HG02840 (cell line): Measurements from ENCODE around the gene MRPL42.
"Not testable (repeated sequence)": the region's sequence is repeated elsewhere in the genome, so short reads cannot be mapped to it uniquely, and the experiment has no call there.

Source experiments
- ATAC-seq: cut with Tn5 transposase; IDR thresholded peaks from one replicate; pipeline ENCODE4 v1.9.1; 2021; ENCODE audit warnings: mild to moderate bottlenecking, moderate library complexity, moderate number of reproducible peaks; ENCODE audit not compliant: unreplicated experiment, low FRiP score

Gene MRPL42

GRCh38 chr12:93497456-93497855 is 30.1 kb downstream of the MRPL42 start:
- ATAC-seq: no peak

DNA sequence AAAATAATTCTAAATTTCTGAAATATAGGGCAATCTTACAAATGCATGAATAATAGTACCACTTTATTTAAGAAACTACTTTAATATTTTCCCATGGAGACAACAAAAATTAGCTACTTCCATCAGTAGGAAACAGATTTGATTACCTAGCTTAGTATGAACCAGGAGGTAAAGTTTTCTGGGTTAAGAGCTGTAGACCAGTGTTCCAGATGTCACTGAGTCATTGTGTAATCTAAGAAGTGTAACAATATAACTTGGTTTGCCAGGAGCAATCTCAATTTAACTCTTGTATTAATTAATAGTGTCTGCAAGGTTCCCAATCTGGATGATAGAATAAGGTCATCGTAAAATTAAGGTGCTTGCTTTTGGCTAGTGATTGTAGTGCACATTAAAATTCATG is 31.5 kb downstream of the MRPL42 start:
- not testable (repeated sequence) for ATAC-seq

DNA sequence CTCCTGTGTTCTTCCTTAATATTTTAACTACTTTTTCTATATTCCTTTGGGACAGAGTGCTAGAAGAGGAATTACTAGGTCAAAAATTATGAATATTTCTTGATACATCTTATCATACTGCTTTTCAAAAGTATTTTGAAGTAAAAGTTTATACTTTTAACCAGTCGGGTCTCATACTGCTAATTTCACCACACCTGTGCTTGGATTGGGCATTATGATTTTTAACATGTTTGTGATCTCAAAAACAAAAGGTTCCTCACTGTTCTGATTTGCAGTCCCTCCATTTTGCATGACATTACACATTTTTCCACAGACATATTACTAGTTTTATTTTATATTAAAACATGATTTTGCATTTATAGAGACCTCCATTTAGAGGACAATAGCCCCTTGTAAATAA is 32.9 kb downstream of the MRPL42 start:
- ATAC-seq: no peak

- ATAC-seq: no peak
These were observed 33.4 kb downstream of the MRPL42 start for GRCh38 chr12:93500667-93501066.

- ATAC-seq: no peak
These were observed 35.7 kb downstream of the MRPL42 start for GRCh38 chr12:93502802-93503623.

DNA sequence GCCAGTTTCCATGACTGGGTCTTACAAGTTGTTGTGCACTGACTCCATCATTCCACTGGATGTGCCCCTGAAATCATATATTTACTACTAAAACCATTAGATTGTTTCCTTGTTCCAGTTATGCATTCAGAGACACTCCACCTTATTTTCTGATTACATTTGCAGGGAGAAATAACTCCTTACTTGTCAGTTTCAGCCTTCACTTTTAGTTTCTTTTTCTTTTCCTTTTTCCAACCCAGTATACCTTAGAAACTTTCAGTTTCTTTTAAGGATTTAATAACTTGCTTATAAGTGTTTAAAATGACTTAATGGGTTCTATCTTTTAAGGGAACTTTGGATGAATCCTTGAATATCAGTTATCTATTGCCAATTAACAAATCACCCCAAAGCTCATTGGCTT is 39.9 kb downstream of the MRPL42 start:
- no peak for ATAC-seq

DNA sequence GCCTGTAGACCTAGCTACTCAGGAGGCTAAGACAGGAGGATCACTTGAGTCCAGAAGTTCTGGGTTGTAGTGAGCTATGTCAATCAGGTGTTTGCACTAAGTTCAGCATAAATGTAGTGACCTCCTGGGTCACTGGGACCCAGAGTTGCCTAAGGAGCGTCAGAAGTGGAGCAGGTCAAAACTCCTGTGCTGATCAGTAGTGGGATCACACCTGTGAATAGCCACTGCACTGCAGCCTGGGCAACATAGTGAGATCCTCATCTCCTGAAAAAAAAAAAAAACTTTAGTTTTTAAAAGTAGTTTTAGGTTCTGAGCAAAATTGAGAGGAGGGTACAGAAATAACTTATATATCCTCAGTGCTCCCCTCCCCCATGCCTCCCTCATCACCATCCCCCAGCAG is 42.2 kb downstream of the MRPL42 start:
- ATAC-seq: no peak

GRCh38 chr12:93514853-93515252 is 47.5 kb downstream of the MRPL42 start:
- no peak for ATAC-seq

DNA sequence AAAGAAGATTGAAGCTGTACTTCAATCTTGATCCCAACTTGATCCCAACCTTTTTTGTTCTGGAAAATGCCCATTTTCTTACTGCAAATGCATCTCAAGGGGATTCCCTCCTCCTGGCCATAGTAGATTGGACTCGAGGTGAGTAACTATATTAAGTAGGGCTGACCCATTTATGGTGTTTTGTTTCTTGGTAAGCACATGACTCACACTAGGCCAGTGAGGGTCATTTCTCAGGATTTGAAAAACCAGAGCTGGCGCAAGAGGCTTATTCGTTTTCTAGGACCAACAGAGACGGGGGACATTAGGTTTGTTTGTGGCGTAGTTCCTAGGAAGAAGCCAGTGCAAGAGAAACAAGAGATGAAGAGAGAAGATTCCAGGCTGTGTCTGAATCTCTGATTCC is 51.4 kb downstream of the MRPL42 start:
- ATAC-seq: no peak

DNA sequence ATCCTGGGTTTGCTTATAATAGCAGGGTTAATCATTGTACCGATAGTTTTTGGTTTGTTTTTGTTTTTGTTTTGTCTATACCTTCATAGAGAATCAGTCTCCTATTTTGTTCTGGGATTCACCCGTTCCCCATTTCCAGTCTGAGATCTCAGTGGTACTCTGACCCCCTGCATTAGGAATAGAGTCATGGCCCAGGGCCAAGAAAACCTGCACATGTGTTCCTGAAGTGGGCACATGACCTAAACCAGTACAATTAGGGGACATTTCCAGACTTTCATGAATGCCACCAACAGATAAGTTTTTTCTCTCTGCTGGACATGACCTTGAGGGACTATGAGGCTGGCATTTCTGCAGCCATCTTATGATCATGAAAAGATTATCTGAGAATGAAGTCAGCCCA is 52.5 kb downstream of the MRPL42 start:
- no peak for ATAC-seq

DNA sequence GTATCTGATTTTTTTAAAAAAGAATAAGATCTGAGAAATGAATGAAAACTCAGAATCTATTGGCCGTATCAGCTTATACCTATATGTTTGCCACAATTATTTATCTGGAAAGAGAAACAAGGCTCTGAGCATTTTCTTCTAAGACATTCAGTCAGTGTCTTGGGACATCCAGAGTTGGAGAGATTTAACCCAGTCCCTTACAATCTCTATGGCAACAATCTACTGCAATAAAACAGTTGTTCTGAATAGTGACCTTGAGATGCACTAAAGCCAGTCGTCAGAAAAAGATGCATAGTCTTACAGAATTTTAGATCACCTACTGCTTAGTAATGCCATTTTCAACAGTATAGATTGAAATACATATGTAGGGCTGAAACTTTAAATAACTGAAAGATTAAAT is 53.1 kb downstream of the MRPL42 start:
- ATAC-seq: no peak

GRCh38 chr12:93521225-93522080 is 54.1 kb downstream of the MRPL42 start:
- no peak for ATAC-seq

- ATAC-seq: no peak
These were observed 57.2 kb downstream of the MRPL42 start for GRCh38 chr12:93524386-93525133.

DNA sequence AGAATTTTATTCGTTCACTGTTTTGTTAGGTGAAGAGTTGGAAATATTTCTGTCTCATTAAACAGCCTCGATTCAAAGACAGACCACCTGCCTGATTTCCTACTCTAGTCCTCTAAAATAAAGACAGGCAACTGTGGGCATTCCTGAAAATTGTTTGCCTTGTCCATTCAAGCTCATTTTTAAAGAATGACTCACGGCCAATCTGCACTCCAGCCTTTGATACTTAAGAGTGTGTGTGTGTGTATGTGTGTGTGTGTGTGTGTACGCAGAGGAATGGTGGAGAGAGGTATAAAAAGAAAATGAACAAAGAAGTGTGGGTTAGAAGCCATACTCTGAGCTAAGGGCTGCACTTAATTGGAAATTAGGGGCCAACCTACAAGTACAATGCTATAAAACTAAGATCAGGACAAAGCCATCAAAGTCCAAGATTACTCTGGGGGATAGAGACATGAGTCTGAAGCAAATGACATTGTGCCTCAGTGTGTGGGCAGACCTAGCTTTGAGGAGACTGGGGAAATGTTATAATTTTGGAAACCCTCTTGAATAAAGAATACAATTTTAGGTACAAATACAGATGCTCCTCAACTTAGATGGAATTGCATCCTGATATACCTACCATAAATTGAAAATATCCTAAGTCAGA is 59.6 kb downstream of the MRPL42 start:
- no peak for ATAC-seq

- no peak for ATAC-seq
These were observed 63.0 kb downstream of the MRPL42 start for GRCh38 chr12:93530358-93530757.

GRCh38 chr12:93533310-93533709 is 66.0 kb downstream of the MRPL42 start:
- ATAC-seq: no peak

DNA sequence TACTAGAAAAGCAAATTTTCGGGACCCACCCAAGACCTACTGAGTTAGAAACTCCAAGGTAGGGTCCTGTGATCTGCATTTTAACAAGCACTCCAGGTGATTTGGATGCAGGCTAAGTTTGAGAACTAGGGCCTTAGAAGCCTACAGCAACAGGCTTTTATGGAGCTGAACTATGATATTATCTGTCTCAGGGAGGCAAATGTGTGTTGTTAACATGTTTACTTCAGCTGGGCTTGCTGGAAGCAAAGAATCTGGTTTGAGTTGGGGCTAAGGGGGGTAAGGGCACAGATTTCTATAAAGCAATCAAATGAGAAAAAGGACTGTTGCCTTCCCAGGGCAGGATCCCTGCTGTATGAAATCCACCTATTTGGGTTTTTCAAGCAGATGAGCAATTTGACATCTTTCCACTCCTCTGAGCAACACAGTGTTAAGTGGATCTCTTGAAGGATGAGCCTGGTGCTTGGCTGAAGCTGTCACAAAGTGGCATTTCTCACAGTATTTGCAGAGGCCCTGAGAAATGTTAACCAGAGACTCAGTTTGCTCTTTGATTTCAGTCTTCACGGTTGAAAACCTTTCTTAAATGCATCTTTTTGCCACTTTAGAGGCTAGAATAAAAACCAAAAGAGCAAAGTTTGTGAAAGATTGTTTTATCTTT is 68.9 kb downstream of the MRPL42 start:
- ATAC-seq: no peak

GRCh38 chr12:93536766-93537488 is 69.6 kb downstream of the MRPL42 start:
- no peak for ATAC-seq

DNA sequence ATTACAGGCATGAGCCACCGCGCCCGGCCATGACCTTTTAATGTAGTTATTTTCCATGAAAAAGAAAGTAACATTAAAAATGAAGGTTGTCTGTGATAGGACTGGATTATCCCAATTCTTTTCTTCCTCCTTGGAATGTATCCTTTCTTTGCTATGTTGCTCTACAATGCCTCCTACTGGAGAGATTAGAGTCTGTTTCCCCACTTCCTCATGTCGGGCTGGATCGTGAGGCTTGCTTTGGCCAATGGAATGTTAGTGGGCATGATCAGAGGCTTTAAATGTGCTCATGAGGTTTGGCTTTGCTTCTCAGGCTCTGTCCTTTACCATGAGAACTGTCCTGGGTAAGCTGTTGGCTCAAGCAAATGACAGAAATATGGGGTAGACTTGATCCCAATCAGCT is 70.5 kb downstream of the MRPL42 start:
- no peak for ATAC-seq
